OCI-LY1 (cell line): ENCODE data around the gene NGF.

Experiments used
- H2AFZ ChIP-seq: fragments of 200-600 bp; sonication (generic), shearing (Covaris generic); 2 replicates; pipeline ENCODE4 v1.6.0; 2014; ENCODE audit warnings: antibody characterized with exemption, mild to moderate bottlenecking, low read length
- H3F3A ChIP-seq: fragments of 200-600 bp; sonication (generic), shearing (Covaris generic); 2 replicates; pipeline ENCODE4 v1.6.0; 2014; ENCODE audit warnings: mild to moderate bottlenecking, antibody characterized with exemption, low read length, moderate library complexity; ENCODE audit not compliant: insufficient read depth
- H3K27ac ChIP-seq: fragments of 200-600 bp; sonication (generic); 2 replicates; pipeline ENCODE4 v1.5.1; 2014; ENCODE audit warnings: low read length, mixed run types, mild to moderate bottlenecking, low read depth; ENCODE audit not compliant: poor library complexity, severe bottlenecking
- H3K27me3 ChIP-seq: fragments of 200-600 bp; sonication (generic); 2 replicates; pipeline ENCODE4 v1.6.0; 2014; ENCODE audit warnings: antibody characterized with exemption, mild to moderate bottlenecking, low read length, moderate library complexity; ENCODE audit not compliant: insufficient read depth
- H3K36me3 ChIP-seq: fragments of 200-600 bp; sonication (generic); 2 replicates; pipeline ENCODE4 v1.6.1; 2014; ENCODE audit warnings: mild to moderate bottlenecking, antibody characterized with exemption, low read length, moderate library complexity, mixed read lengths; ENCODE audit not compliant: insufficient read depth
- H3K4me1 ChIP-seq: fragments of 200-600 bp; sonication (generic); 2 replicates; pipeline ENCODE4 v1.5.1; 2014; ENCODE audit warnings: mild to moderate bottlenecking, low read length, moderate library complexity; ENCODE audit not compliant: insufficient read depth, severe bottlenecking
- H3K4me2 ChIP-seq: fragments of 200-600 bp; sonication (generic), shearing (Covaris generic); 2 replicates; pipeline ENCODE4 v1.6.1; 2014; ENCODE audit warnings: low read length
- H3K4me3 ChIP-seq: fragments of 200-600 bp; sonication (generic); 2 replicates; pipeline ENCODE4 v1.5.1; 2014; ENCODE audit warnings: low read length, low read depth, mild to moderate bottlenecking, mixed read lengths; ENCODE audit not compliant: poor library complexity, severe bottlenecking
- H3K79me2 ChIP-seq: fragments of 200-600 bp; shearing (Covaris generic); 2 replicates; pipeline ENCODE4 v1.6.1; 2016; ENCODE audit warnings: mixed run types, low read length, mixed read lengths; ENCODE audit not compliant: insufficient read depth
- H3K9ac ChIP-seq: fragments of 200-600 bp; sonication (generic), shearing (Covaris generic); 2 replicates; pipeline ENCODE4 v1.6.1; 2014; ENCODE audit warnings: mild to moderate bottlenecking, low read length, mixed read lengths
- H3K9me2 ChIP-seq: fragments of 200-600 bp; sonication (generic), shearing (Covaris generic); 2 replicates; pipeline ENCODE4 v1.6.1; 2014; ENCODE audit warnings: low read depth, mild to moderate bottlenecking, low read length, mixed read lengths
- H3K9me3 ChIP-seq: fragments of 200-600 bp; shearing (Covaris generic); 2 replicates; pipeline ENCODE4 v1.6.1; 2014; ENCODE audit warnings: low read length, mixed read lengths
- H4K20me1 ChIP-seq: fragments of 200-600 bp; sonication (generic), shearing (Covaris generic); 2 replicates; pipeline ENCODE4 v1.6.0; 2016; ENCODE audit warnings: mild to moderate bottlenecking, low read length; ENCODE audit not compliant: insufficient read depth
- EZH2 ChIP-seq: fragments of 200-600 bp; sonication (generic), shearing (Covaris generic); IDR thresholded peaks from 2 replicates; pipeline ENCODE4 v1.8.0; 2017; ENCODE audit warnings: borderline replicate concordance, mixed run types, mild to moderate bottlenecking, antibody characterized with exemption, low read length, moderate library complexity, mixed read lengths
- TF ChIP-seq, protein P1 (sequence below): fragments of 200-600 bp; sonication (generic), shearing (Covaris generic); IDR thresholded peaks from 2 replicates; pipeline ENCODE4 v1.5.1; 2017; ENCODE audit warnings: mild to moderate bottlenecking, antibody characterized with exemption, low read length, moderate library complexity, mixed read lengths

Gene NGF

DNA sequence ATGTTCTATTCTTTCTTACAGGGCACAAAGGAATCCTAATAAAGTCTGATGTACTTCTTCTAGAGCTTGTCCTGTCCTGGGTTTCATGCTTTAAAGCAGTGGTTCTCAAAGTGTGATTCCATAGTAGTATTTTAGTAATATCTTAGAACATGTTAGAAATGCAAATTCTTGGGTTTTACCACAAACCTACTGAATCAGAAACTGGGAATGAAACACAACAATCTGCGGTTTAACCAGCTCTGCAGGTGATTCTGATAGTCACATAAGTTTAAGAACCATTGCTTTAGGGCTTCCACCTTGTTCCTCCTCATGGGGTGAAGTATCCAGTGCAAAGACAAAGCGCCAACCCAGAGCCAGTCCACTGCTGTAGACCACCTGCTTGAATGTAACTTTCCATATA lies 41.1 kb downstream of the NGF start:
- Histone ChIP-seq H3K9me3 (no peaks in the 10 kb centered on the region), H3K27ac (no peak overlapping the region), H3K36me3 (no peaks in the 10 kb centered on the region), H3K79me2 (no peaks in the 10 kb centered on the region), H3K27me3 (no peaks in the 10 kb centered on the region; the same call in 1 of the 2 replicates), H3K9me2 (no peaks in the 10 kb centered on the region), H3K9ac (no peak overlapping the region), H2AFZ (no peak overlapping the region), H3K4me2 (no peak overlapping the region), H4K20me1 (no peaks in the 10 kb centered on the region), H3K4me1 (no peaks in the 10 kb centered on the region), H3F3A (no peaks in the 10 kb centered on the region), H3K4me3 (no peak overlapping the region)
- TF ChIP-seq, protein P1, sequence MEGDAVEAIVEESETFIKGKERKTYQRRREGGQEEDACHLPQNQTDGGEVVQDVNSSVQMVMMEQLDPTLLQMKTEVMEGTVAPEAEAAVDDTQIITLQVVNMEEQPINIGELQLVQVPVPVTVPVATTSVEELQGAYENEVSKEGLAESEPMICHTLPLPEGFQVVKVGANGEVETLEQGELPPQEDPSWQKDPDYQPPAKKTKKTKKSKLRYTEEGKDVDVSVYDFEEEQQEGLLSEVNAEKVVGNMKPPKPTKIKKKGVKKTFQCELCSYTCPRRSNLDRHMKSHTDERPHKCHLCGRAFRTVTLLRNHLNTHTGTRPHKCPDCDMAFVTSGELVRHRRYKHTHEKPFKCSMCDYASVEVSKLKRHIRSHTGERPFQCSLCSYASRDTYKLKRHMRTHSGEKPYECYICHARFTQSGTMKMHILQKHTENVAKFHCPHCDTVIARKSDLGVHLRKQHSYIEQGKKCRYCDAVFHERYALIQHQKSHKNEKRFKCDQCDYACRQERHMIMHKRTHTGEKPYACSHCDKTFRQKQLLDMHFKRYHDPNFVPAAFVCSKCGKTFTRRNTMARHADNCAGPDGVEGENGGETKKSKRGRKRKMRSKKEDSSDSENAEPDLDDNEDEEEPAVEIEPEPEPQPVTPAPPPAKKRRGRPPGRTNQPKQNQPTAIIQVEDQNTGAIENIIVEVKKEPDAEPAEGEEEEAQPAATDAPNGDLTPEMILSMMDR: no peak

DNA sequence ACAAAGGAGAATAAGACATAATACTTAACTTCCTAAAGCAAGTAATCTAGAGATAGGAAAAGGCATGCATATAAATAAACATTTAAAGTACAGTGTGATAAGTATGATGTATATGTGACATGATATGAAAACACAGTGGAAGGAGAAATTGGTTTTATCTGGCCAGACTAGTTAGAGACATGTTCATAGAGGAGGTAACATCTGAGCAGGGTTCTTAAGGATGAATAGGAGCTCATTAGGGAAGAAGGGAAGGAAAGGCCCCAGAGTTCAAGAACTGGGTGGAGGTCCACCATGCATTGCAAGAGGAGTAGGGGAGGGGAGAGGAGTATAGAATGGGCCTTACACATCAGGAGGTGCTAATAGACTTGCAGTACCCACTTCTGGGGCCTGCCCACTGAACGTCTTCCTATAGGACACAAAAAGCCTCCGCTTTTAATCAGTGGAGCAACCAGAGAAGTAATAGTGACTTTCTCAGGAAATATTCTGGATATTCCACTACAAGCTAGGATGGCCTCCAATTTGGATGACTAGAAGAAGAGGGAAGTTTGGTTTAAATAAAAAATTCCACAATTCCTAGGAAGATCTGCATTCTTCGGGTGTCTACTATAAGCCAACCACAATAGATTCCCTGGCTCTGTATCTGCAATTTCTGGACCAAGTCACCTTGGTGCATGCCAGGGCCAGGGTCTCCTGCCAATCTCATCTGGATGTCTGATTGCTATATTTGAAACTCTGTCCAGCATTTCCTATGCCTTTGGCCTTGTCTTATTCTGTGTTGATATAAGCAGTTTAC lies 41.9 kb downstream of the NGF start:
- H3K9me2 ChIP-seq: no peaks in the 10 kb centered on the region
- TF ChIP-seq, protein P1: no peak
- TF ChIP-seq EZH2: no peak
- H3K36me3 ChIP-seq: no peaks in the 10 kb centered on the region
- no peaks in the 10 kb centered on the region; the same call in 1 of the 2 replicates for H3K27me3 ChIP-seq
- no peaks in the 10 kb centered on the region for H3K79me2 ChIP-seq
- no peaks in the 10 kb centered on the region for H3K4me1 ChIP-seq
- no peak overlapping the region for H3K4me3 ChIP-seq
- no peaks in the 10 kb centered on the region for H4K20me1 ChIP-seq
- H2AFZ ChIP-seq: no peak overlapping the region
- no peaks in the 10 kb centered on the region for H3F3A ChIP-seq
- H3K4me2 ChIP-seq: no peak overlapping the region
- H3K9me3 ChIP-seq: no peaks in the 10 kb centered on the region
- H3K9ac ChIP-seq: no peak overlapping the region
- H3K27ac ChIP-seq: no peak overlapping the region

DNA sequence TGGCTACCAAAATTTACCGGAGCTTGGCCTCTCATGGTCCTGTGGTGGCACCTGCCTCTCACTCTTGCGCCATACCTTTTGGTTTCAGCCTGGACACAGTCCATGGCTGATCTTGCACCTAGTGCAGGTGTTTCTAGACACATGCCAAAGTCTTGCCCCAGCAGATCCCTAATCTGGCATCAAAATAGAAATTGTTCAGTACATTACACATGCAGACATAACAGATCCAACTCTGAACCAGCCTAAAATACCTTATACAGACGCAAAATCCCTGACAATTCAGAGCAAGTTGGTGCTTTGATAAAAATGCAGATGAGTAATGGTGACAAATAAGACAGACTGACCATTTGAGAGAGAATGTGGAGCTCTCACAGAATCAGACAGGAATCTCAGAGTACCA lies 44.1 kb downstream of the NGF start:
- H3K4me3 ChIP-seq: no peak overlapping the region
- no peaks in the 10 kb centered on the region for H3F3A ChIP-seq
- H3K4me1 ChIP-seq: no peaks in the 10 kb centered on the region
- no peak overlapping the region for H2AFZ ChIP-seq
- no peaks in the 10 kb centered on the region for H3K36me3 ChIP-seq
- no peaks in the 10 kb centered on the region for H4K20me1 ChIP-seq
- TF ChIP-seq, protein P1: no peak
- no peak for TF ChIP-seq EZH2
- H3K79me2 ChIP-seq: no peaks in the 10 kb centered on the region
- H3K9me3 ChIP-seq: no peaks in the 10 kb centered on the region
- H3K27ac ChIP-seq: no peak overlapping the region
- H3K4me2 ChIP-seq: no peak overlapping the region
- H3K9ac ChIP-seq: no peak overlapping the region
- no peaks in the 10 kb centered on the region for H3K27me3 ChIP-seq
- no peaks in the 10 kb centered on the region for H3K9me2 ChIP-seq
